Omental fat pad (tissue), 4 donors: ENCODE measurements around the gene PACSIN1. TPM values are rescaled to one million over a fixed set of nuclear protein-coding genes. Genes with fewer than 3 reads are reported as not detected.
"Not testable (repeated sequence)": the region's sequence is repeated elsewhere in the genome, so short reads cannot be mapped to it uniquely, and the experiment has no call there.

ENCODE experiments used
- ATAC-seq: fragments of 150-250 bp; one replicate; pipeline ENCODE4 v1.9.1; 2016; ENCODE audit warnings: mild to moderate bottlenecking, moderate library complexity; ENCODE audit not compliant: low FRiP score
- DNase-seq: peaks from one replicate; pipeline ENCODE4 v3.0.0-alpha.2; 2019; ENCODE audit warnings: low spot score
- CTCF ChIP-seq, 3 donors: fragments of 450-650 bp; IDR thresholded peaks; one replicate each; pipeline ENCODE4 v1.5.1; 2016 to 2017; ENCODE audit warnings: antibody characterized with exemption in 3 of 3, mild to moderate bottlenecking in 3 of 3, moderate library complexity in 2 of 3
- total RNA-seq, 4 donors: library from RNA; depleted of rRNA; stranded (reverse); fragments of >200 nt; gene quantifications; one replicate each; pipeline ENCODE4 v1.1.0, GENCODE V29; 2016

Gene PACSIN1
- total RNA-seq, 4 donors from 2014 or later: not detected

- ATAC-seq (no peak), DNase-seq (no peak)
- TF ChIP-seq CTCF (IDR thresholded peaks at IDR 0.05): no peak
These were observed 8.9 kb downstream of the PACSIN1 start for GRCh38 chr6:34474754-34475153.

- no peak for TF ChIP-seq CTCF (IDR thresholded peaks at IDR 0.05)
- DNase-seq (no peak), ATAC-seq (no peak)
These were observed 9.4 kb downstream of the PACSIN1 start for GRCh38 chr6:34475238-34475682.

GRCh38 chr6:34475767-34476328, 10.0 kb downstream of the PACSIN1 start:
- no peak for TF ChIP-seq CTCF (IDR thresholded peaks at IDR 0.05)
- no peak for ATAC-seq
- DNase-seq: no peak

- DNase-seq (no peak), ATAC-seq (no peak)
- no peak for TF ChIP-seq CTCF (IDR thresholded peaks at IDR 0.05)
These were observed 10.6 kb downstream of the PACSIN1 start for GRCh38 chr6:34476447-34476846.

- DNase-seq (no peak), ATAC-seq (no peak)
- no peak for TF ChIP-seq CTCF (IDR thresholded peaks at IDR 0.05)
These were observed 11.0 kb downstream of the PACSIN1 start for GRCh38 chr6:34476921-34477320.

- TF ChIP-seq CTCF (IDR thresholded peaks at IDR 0.05): no peak
- ATAC-seq (no peak), DNase-seq (no peak)
These were observed 12.9 kb downstream of the PACSIN1 start for GRCh38 chr6:34478796-34479195.

- not testable (repeated sequence) for DNase-seq, ATAC-seq
These were observed 17.9 kb downstream of the PACSIN1 start for GRCh38 chr6:34483781-34484180.
